HCT116 (cell line): ENCODE results near the gene HEMK1.

Experiments used
- CEBPB ChIP-seq: IDR thresholded peaks from 2 replicates; pipeline ENCODE4 v1.6.1; 2012; ENCODE audit warnings: low read depth
- CTCF ChIP-seq, 3 experiments: fragments of 200-600 bp in 1 of 3; sonication (generic) in 1 of 3; IDR thresholded peaks in 2 of 3; conservative IDR thresholded peaks in 1 of 3; 2 replicates each; pipeline ENCODE4 v1.5.1; 2012 to 2017; ENCODE audit warnings: low read depth in 2 of 3, low read length in 2 of 3, antibody characterized with exemption in 1 of 3, borderline replicate concordance in 1 of 3, control low read depth in 1 of 3, mild to moderate bottlenecking in 1 of 3, mixed read lengths in 1 of 3, mixed run types in 1 of 3, moderate library complexity in 1 of 3; ENCODE audit not compliant: insufficient read depth in 1 of 3
- EZH2phosphoT487 ChIP-seq: fragments of 200-600 bp; IDR thresholded peaks from 2 replicates; pipeline ENCODE4 v1.6.1; 2018; ENCODE audit warnings: antibody characterized with exemption, borderline replicate concordance
- POLR2A ChIP-seq: IDR thresholded peaks from 2 replicates; pipeline ENCODE4 v1.7.0; 2011; ENCODE audit warnings: borderline replicate concordance; ENCODE audit not compliant: insufficient read depth, insufficient read length; ENCODE audit errors: extremely low read depth
- RAD21 ChIP-seq: IDR thresholded peaks from 2 replicates; pipeline ENCODE4 v1.6.1; 2012; ENCODE audit warnings: low read depth, mild to moderate bottlenecking
- SP1 ChIP-seq: IDR thresholded peaks from 2 replicates; pipeline ENCODE4 v1.6.1; 2012; ENCODE audit warnings: low read depth
- SRF ChIP-seq: IDR thresholded peaks from 2 replicates; pipeline ENCODE4 v1.6.1; 2012; ENCODE audit warnings: low read depth
- TF ChIP-seq, protein P1 (sequence below): IDR thresholded peaks from 2 replicates; pipeline ENCODE4 v1.6.1; 2012
- TF ChIP-seq, protein P2 (sequence below): IDR thresholded peaks from 2 replicates; pipeline ENCODE4 v1.6.1; 2012; ENCODE audit warnings: low read depth

- TF ChIP-seq CTCF (IDR thresholded peaks at IDR 0.05 in 2 of 3, conservative IDR thresholded peaks at IDR 0.05 in 1 of 3; ENCODE audit: borderline replicate concordance in 1 of 3, insufficient read depth in 1 of 3, low read depth in 2 of 3, low read length in 2 of 3) (no peak), SP1 (no peak), CEBPB (no peak), RAD21 (no peak), SRF (no peak), POLR2A (no peak), EZH2phosphoT487 (no peak)
- TF ChIP-seq, protein P1, sequence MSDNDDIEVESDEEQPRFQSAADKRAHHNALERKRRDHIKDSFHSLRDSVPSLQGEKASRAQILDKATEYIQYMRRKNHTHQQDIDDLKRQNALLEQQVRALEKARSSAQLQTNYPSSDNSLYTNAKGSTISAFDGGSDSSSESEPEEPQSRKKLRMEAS: no peak
- TF ChIP-seq, protein P2, sequence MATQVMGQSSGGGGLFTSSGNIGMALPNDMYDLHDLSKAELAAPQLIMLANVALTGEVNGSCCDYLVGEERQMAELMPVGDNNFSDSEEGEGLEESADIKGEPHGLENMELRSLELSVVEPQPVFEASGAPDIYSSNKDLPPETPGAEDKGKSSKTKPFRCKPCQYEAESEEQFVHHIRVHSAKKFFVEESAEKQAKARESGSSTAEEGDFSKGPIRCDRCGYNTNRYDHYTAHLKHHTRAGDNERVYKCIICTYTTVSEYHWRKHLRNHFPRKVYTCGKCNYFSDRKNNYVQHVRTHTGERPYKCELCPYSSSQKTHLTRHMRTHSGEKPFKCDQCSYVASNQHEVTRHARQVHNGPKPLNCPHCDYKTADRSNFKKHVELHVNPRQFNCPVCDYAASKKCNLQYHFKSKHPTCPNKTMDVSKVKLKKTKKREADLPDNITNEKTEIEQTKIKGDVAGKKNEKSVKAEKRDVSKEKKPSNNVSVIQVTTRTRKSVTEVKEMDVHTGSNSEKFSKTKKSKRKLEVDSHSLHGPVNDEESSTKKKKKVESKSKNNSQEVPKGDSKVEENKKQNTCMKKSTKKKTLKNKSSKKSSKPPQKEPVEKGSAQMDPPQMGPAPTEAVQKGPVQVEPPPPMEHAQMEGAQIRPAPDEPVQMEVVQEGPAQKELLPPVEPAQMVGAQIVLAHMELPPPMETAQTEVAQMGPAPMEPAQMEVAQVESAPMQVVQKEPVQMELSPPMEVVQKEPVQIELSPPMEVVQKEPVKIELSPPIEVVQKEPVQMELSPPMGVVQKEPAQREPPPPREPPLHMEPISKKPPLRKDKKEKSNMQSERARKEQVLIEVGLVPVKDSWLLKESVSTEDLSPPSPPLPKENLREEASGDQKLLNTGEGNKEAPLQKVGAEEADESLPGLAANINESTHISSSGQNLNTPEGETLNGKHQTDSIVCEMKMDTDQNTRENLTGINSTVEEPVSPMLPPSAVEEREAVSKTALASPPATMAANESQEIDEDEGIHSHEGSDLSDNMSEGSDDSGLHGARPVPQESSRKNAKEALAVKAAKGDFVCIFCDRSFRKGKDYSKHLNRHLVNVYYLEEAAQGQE: no peak
Observed at GRCh38 chr3:50521572-50521971, 47.8 kb upstream of the HEMK1 start.
